ENCODE results near the gene PRH1.

The PRH1 gene

DNA sequence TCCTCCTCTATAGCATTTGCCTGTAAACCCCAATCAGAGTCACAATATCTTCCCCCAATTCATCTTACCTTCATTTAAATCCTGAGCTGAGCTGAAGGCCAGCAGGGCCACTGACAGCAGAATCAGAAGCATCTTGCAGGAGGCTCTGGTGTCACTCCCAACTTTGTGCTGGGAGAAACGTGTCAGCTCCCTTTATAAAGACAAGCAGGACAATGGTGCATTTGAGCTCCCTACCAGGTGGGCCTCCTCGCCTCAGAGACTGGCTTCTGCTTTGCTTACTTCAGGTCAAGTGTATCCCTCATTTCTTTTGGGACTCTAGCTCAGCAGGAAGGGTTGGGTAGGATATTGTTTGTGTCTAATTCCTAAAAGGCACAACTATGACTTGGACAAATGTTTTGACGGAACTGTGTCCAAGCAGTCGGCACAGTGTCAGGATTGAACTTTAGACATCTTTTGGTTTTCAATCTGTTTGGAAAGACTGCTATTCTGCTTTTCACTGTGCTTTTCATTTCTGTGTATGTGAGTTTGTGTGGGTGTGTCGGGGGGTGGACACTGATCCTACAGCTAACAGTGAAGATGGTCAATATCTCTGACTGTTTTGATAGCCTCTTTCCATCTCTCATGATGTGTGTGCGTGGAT, at the start of gene PRH1:
PRH1 (minus strand) TSS at position 170 of the 640 bp plus-strand sequence; CDS start at position 132, 38 bp downstream.
- no peak within 1 kb of the TSS for H3K4me3 ChIP-seq (ENCODE audit: low read length)
- no peaks in the 10 kb centered on the region for H3K27me3 ChIP-seq (ENCODE audit: control insufficient read depth, insufficient read depth, low read length)
- no peak within 1 kb of the TSS for H3K27ac ChIP-seq (ENCODE audit: low read depth, low read length)
- H3K36me3 ChIP-seq (ENCODE audit: control insufficient read depth, insufficient read depth, low read length) = no peaks in the 10 kb centered on the region
- H3K4me1 ChIP-seq (ENCODE audit: control insufficient read depth, insufficient read depth, low read length) = no peaks in the 10 kb centered on the region
- no peak within 1 kb of the TSS for H3K9ac ChIP-seq (ENCODE audit: low read length)

DNA sequence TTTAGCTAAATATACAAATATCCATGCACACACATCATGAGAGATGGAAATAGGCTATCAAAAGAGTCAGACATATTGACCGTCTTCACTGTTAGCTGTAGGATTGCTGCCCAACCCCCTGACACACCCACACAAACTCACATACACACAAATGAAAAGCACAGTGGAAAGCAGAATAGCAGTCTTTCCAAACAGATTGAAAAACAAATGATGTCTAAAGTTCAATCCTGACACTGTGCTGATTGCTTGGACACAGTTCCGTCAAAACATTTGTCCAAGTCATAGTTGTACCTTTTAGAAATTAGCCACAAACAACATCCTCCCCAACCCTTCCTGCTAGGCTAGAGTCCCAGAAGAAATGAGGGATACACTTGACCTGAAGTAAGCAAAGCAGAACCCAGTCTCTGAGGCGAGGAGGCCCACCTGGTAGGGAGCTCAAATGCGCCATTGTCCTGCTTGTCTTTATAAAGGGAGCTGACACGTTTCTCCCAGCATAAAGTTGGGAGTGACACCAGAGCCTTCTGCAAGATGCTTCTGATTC, 44.8 kb upstream of the PRH1 start, which contains the start of gene PRH2:
PRH2 (plus strand) TSS at position 491 of the 541 bp plus-strand sequence; CDS start at position 529, 38 bp downstream.
- no peak within 1 kb of the TSS for H3K4me3 ChIP-seq (ENCODE audit: low read length)
- H3K27me3 ChIP-seq (ENCODE audit: control insufficient read depth, insufficient read depth, low read length) = no peaks in the 10 kb centered on the region
- H3K27ac ChIP-seq (ENCODE audit: low read depth, low read length) = no peak within 1 kb of the TSS
- H3K9ac ChIP-seq (ENCODE audit: low read length) = no peak within 1 kb of the TSS
- no peaks in the 10 kb centered on the region for H3K36me3 ChIP-seq (ENCODE audit: control insufficient read depth, insufficient read depth, low read length)
- no peaks in the 10 kb centered on the region for H3K4me1 ChIP-seq (ENCODE audit: control insufficient read depth, insufficient read depth, low read length)

DNA sequence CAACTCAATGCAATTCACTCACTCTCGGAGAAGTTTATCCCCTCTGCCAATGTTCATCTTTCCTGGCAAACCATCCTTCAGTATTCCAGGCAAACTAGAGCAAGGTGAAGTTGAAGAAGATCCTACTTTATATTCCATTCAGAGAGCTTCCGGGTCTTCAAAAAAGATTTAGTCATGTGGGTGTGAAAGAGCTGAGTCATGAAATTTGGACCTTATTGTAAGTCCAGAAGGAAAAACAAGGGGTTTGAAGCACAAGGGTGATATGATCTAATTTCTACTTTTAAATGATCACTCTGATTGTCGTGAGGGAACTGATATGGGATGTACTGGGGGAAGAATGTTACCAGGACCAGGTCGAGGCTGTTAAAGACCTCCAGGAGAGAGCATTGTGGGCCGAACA, 42.2 kb upstream of the PRH1 start:
- H3K4me3 ChIP-seq (ENCODE audit: low read length) = no peak overlapping the region
- H3K36me3 ChIP-seq (ENCODE audit: control insufficient read depth, insufficient read depth, low read length) = no peaks in the 10 kb centered on the region
- no peak overlapping the region for H3K9ac ChIP-seq (ENCODE audit: low read length)
- no peaks in the 10 kb centered on the region for H3K27me3 ChIP-seq (ENCODE audit: control insufficient read depth, insufficient read depth, low read length)
- H3K4me1 ChIP-seq (ENCODE audit: control insufficient read depth, insufficient read depth, low read length) = no peaks in the 10 kb centered on the region
- no peak overlapping the region for H3K27ac ChIP-seq (ENCODE audit: low read depth, low read length)

DNA sequence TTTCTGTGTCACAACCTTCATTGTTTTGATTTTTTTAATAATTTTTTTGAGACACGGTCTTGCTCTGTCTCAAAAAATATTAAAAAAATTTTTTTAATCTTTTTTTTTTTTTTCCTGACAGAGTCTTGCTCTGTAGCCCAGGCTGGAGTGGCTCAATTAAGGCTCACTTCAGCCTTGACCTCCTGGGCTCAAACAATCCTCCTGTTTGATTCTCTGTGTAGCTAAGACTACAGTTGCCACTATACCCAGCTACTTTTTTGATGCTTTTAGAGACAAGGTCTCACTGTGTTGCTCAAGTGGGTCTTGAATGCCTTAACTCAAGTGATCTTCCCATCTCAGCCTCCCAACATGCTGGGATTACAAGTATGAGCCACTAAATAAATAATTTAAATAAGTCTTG, 35.8 kb upstream of the PRH1 start:
- no peak overlapping the region for H3K4me3 ChIP-seq (ENCODE audit: low read length)
- no peaks in the 10 kb centered on the region for H3K36me3 ChIP-seq (ENCODE audit: control insufficient read depth, insufficient read depth, low read length)
- no peak overlapping the region for H3K27ac ChIP-seq (ENCODE audit: low read depth, low read length)
- H3K9ac ChIP-seq (ENCODE audit: low read length) = no peak overlapping the region
- no peaks in the 10 kb centered on the region for H3K27me3 ChIP-seq (ENCODE audit: control insufficient read depth, insufficient read depth, low read length)
- no peaks in the 10 kb centered on the region for H3K4me1 ChIP-seq (ENCODE audit: control insufficient read depth, insufficient read depth, low read length)

DNA sequence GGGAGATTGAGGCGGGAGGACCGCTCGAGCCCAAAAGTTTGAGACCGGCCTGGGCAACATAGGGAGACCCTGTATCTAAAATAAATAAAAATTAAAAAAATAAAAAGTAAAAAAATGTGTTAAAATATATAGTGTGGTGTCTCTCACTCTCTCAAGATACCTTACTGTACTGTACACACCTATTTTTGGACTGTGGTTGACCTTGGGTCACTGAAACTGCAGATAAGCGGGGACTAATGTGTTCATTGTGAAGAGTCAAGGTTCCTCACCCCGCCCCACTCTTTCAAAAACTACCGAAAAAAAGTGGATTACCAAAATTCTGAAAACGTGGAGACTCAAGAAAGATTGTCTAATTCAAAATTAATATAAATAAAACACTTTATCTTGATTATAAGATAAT, 26.3 kb upstream of the PRH1 start:
- no peaks in the 10 kb centered on the region for H3K4me1 ChIP-seq (ENCODE audit: control insufficient read depth, insufficient read depth, low read length)
- no peak overlapping the region for H3K27ac ChIP-seq (ENCODE audit: low read depth, low read length)

DNA sequence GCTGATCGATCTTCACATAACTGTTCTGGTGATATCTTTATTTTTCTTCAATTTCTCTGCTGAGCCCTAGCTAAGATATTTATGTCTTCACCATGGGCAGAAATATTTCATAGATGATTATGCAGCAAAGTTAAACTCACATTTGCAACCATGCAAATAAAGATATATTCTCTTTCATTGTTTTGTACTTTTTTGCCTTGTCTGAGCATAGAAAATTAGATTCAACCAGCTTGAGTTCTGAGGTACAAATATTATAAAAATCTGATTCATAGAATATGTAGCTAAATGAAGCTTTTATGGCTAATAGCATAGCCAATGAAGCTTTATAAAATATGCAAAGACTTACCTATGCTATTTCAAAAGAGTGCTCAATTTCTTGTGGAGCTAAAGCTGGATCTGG, 25.4 kb upstream of the PRH1 start, which contains the start of gene TAS2R13:
TAS2R13 (minus strand) TSS at position 101 of the 400 bp plus-strand sequence. CDS start 264 bp downstream, outside the sequence.
- H3K4me1 ChIP-seq (ENCODE audit: control insufficient read depth, insufficient read depth, low read length) = no peaks in the 10 kb centered on the region
- H3K27ac ChIP-seq (ENCODE audit: low read depth, low read length) = no peak within 1 kb of the TSS
- H3K4me3 ChIP-seq (ENCODE audit: low read length) = no peak within 1 kb of the TSS
- H3K27me3 ChIP-seq (ENCODE audit: control insufficient read depth, insufficient read depth, low read length) = no peaks in the 10 kb centered on the region
- no peak within 1 kb of the TSS for H3K9ac ChIP-seq (ENCODE audit: low read length)
- no peaks in the 10 kb centered on the region for H3K36me3 ChIP-seq (ENCODE audit: control insufficient read depth, insufficient read depth, low read length)

More for the DNA sequence above, 26.3 kb upstream of the PRH1 start:
- H3K36me3 ChIP-seq (ENCODE audit: control insufficient read depth, insufficient read depth, low read length) = no peaks in the 10 kb centered on the region
- H3K27me3 ChIP-seq (ENCODE audit: control insufficient read depth, insufficient read depth, low read length) = no peaks in the 10 kb centered on the region
- no peak overlapping the region for H3K9ac ChIP-seq (ENCODE audit: low read length)
- H3K4me3 ChIP-seq (ENCODE audit: low read length) = no peak overlapping the region

DNA sequence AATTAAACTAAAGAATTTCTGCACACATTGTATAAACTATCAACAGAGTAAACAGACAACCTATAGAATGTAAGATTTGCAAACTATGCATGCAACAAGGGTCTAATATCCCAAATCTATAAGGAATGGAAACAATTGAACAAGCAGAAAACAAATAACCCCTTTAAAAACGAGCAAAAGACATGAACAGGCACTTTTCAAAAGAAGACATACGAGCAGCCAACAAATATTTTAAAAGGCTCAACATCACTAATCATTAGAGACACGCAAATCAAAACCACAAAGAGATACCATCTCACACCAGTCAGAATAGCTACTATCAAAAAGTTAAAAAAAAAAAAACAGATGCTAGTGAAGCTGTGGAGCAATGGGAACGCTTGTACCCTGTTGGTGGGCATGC, 20.6 kb upstream of the PRH1 start:
- Histone ChIP-seq H3K9ac (ENCODE audit: low read length) (no peak overlapping the region), H3K27ac (ENCODE audit: low read depth, low read length) (no peak overlapping the region), H3K4me3 (ENCODE audit: low read length) (no peak overlapping the region), H3K4me1 (ENCODE audit: control insufficient read depth, insufficient read depth, low read length) (no peaks in the 10 kb centered on the region), H3K36me3 (ENCODE audit: control insufficient read depth, insufficient read depth, low read length) (no peaks in the 10 kb centered on the region), H3K27me3 (ENCODE audit: control insufficient read depth, insufficient read depth, low read length) (no peaks in the 10 kb centered on the region)

DNA sequence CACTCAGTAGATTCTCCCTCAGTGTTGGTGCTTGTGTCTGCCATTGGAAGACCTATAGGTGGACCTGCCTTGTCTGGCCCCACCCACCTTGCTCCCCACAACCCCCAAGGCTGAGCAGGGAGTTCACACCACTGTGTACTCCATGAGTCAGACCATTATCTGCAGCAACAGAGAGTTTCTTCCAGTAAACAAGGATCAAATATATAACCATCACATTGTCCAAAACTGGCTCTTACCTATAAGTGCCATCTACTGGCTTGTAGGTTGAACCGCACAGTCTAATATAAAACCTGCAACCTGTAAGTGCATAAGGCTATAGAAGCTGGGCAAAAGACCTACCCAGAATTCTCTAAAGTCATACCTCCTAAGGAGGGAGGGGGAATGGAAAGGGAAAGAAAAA, 17.4 kb upstream of the PRH1 start:
- H3K4me3 ChIP-seq (ENCODE audit: low read length) = no peak overlapping the region
- no peaks in the 10 kb centered on the region for H3K4me1 ChIP-seq (ENCODE audit: control insufficient read depth, insufficient read depth, low read length)
- no peaks in the 10 kb centered on the region for H3K27me3 ChIP-seq (ENCODE audit: control insufficient read depth, insufficient read depth, low read length)
- H3K27ac ChIP-seq (ENCODE audit: low read depth, low read length) = no peak overlapping the region
- H3K36me3 ChIP-seq (ENCODE audit: control insufficient read depth, insufficient read depth, low read length) = no peaks in the 10 kb centered on the region
- H3K9ac ChIP-seq (ENCODE audit: low read length) = no peak overlapping the region

DNA sequence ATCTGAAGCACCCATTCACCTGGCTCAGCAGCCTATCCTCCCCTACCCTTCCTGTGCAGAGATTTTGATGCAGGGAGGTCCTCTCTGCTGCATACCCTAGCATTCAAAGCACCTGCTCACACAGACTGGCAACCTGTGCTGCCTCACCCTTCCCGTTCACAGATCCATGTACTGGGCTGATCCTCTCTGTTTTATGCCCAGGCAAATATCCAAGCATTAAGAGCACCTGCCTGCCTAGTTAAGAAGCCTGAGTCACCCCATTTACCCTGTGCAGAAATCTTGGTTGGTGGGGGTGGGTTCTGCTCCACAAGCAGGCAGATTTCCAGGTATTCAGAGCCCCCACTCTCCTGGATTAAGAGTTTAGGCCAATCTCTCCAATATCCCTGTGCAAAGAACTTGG, 16.9 kb upstream of the PRH1 start:
- H3K4me1 ChIP-seq (ENCODE audit: control insufficient read depth, insufficient read depth, low read length) = no peaks in the 10 kb centered on the region
- H3K36me3 ChIP-seq (ENCODE audit: control insufficient read depth, insufficient read depth, low read length) = no peaks in the 10 kb centered on the region
- H3K27ac ChIP-seq (ENCODE audit: low read depth, low read length) = no peak overlapping the region
- H3K4me3 ChIP-seq (ENCODE audit: low read length) = no peak overlapping the region
- no peaks in the 10 kb centered on the region for H3K27me3 ChIP-seq (ENCODE audit: control insufficient read depth, insufficient read depth, low read length)
- H3K9ac ChIP-seq (ENCODE audit: low read length) = no peak overlapping the region

DNA sequence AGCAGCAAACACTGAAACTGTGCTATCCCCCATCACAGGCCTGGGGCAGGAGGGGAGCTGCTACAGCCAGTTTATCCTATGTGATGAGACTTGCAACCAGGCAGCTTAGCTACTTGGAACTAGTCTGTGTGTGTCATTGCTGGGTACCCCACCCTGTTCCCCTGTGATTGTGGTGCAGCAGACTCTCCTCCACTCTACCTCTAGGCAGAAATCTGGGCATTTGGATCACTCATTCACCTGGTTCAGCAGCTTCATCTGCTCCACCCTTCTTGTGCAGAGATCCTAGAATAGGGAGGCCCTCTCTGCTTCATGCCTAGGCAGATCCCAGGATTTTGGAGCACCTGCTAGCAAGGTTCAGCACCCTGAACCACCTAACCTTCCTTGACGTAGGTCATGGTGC, 16.5 kb upstream of the PRH1 start:
- H3K27me3 ChIP-seq (ENCODE audit: control insufficient read depth, insufficient read depth, low read length) = no peaks in the 10 kb centered on the region
- H3K4me1 ChIP-seq (ENCODE audit: control insufficient read depth, insufficient read depth, low read length) = no peaks in the 10 kb centered on the region
- H3K9ac ChIP-seq (ENCODE audit: low read length) = no peak overlapping the region
- H3K4me3 ChIP-seq (ENCODE audit: low read length) = no peak overlapping the region
- no peaks in the 10 kb centered on the region for H3K36me3 ChIP-seq (ENCODE audit: control insufficient read depth, insufficient read depth, low read length)
- no peak overlapping the region for H3K27ac ChIP-seq (ENCODE audit: low read depth, low read length)

DNA sequence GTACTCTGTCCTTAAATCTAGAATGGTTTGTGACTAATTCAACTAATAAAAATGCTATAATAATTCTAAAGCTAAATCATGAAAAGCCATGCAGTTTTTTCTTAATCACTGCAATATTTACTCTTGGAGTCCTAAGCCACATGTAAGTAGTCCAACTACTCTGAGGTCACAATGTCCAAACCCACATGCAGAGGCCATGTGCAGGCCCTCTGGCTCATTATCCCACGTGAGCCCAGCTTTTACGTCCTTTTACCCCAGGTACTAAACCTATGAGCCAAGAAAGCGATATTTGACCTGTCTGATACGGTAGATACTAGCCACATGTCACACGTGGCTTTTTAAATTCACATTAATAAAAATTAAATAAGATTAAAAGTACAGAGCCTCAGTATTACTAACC, 12.8 kb upstream of the PRH1 start:
- no peaks in the 10 kb centered on the region for H3K4me1 ChIP-seq (ENCODE audit: control insufficient read depth, insufficient read depth, low read length)
- no peak overlapping the region for H3K4me3 ChIP-seq (ENCODE audit: low read length)
- H3K27ac ChIP-seq (ENCODE audit: low read depth, low read length) = no peak overlapping the region
- no peaks in the 10 kb centered on the region for H3K36me3 ChIP-seq (ENCODE audit: control insufficient read depth, insufficient read depth, low read length)
- H3K9ac ChIP-seq (ENCODE audit: low read length) = no peak overlapping the region
- H3K27me3 ChIP-seq (ENCODE audit: control insufficient read depth, insufficient read depth, low read length) = no peaks in the 10 kb centered on the region

DNA sequence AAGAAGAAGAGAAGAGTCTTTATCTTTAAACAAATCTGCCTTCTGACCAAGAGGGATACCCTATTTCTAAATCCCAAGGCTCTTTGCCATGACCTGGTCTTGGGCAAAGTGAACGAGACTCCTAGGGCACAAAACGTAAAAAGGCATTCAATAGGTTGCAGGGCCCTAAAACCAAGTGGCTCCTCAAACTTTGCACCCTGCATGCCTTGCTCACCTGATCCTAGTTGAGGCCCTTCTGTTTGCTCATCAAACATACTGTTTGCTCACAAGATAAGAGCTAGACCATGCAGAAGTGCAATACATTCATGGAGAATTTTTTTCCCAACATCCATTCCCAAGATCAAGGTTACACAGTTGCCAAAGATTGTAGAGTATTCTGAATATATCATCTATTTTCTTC, 7.9 kb upstream of the PRH1 start:
- H3K4me3 ChIP-seq (ENCODE audit: low read length) = no peak overlapping the region
- no peaks in the 10 kb centered on the region for H3K4me1 ChIP-seq (ENCODE audit: control insufficient read depth, insufficient read depth, low read length)
- H3K9ac ChIP-seq (ENCODE audit: low read length) = no peak overlapping the region
- H3K27ac ChIP-seq (ENCODE audit: low read depth, low read length) = no peak overlapping the region
- no peaks in the 10 kb centered on the region for H3K27me3 ChIP-seq (ENCODE audit: control insufficient read depth, insufficient read depth, low read length)
- H3K36me3 ChIP-seq (ENCODE audit: control insufficient read depth, insufficient read depth, low read length) = no peaks in the 10 kb centered on the region

DNA sequence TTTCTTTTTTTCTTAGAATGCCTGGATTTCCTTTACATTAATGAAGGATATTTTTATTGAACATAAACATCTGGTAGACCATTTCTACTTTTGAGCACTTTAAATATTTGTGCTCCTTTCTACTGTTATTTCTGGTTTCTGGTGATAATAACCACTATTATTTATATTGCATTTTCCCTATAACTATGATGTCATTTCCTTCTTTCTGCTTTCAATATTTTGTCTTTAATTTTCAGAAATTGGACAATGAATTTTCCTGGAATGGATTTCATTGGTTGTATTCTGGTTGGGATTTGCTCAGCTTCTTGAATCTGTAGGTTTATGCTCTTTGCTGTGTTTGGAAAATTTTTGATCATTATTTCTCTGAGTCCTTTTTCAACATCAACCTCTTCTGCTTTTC, 5.2 kb upstream of the PRH1 start:
- no peak overlapping the region for H3K9ac ChIP-seq (ENCODE audit: low read length)
- H3K4me3 ChIP-seq (ENCODE audit: low read length) = no peak overlapping the region
- H3K36me3 ChIP-seq (ENCODE audit: control insufficient read depth, insufficient read depth, low read length) = no peaks in the 10 kb centered on the region
- no peak overlapping the region for H3K27ac ChIP-seq (ENCODE audit: low read depth, low read length)
- no peaks in the 10 kb centered on the region for H3K4me1 ChIP-seq (ENCODE audit: control insufficient read depth, insufficient read depth, low read length)
- H3K27me3 ChIP-seq (ENCODE audit: control insufficient read depth, insufficient read depth, low read length) = no peaks in the 10 kb centered on the region

All from rectal smooth muscle tissue (tissue), 1 donor.